DND-41 (cell line): ENCODE measurements around the gene RPS15.

Experiments used
- ATAC-seq: fragments of 200-7000 bp; cut with Tn5 transposase; 3 replicates; pipeline ENCODE4 v1.9.1; 2021; ENCODE audit warnings: low read depth; ENCODE audit not compliant: insufficient read depth
- DNase-seq: peaks from one replicate; pipeline ENCODE4 v3.0.0-alpha.2; 2020
- H2AFZ ChIP-seq: 2 replicates; pipeline ENCODE4 v1.6.0; 2012; ENCODE audit warnings: low read depth, low read length
- H3K27ac ChIP-seq: 2 replicates; pipeline ENCODE4 v1.5.1; 2012; ENCODE audit warnings: low read length, inconsistent platforms
- H3K27me3 ChIP-seq: fragments of 200-600 bp; sonication (generic); 2 replicates; pipeline ENCODE4 v1.6.0; 2012; ENCODE audit warnings: low read length, mild to moderate bottlenecking, inconsistent platforms; ENCODE audit not compliant: insufficient read depth, poor library complexity
- H3K36me3 ChIP-seq: 2 replicates; pipeline ENCODE4 v1.5.1; 2012; ENCODE audit warnings: low read length, inconsistent platforms; ENCODE audit not compliant: insufficient read depth
- H3K4me1 ChIP-seq: 2 replicates; pipeline ENCODE4 v1.5.1; 2012; ENCODE audit warnings: mild to moderate bottlenecking, low read length; ENCODE audit not compliant: insufficient read depth
- H3K4me2 ChIP-seq: 2 replicates; pipeline ENCODE4 v1.6.0; 2012; ENCODE audit warnings: mild to moderate bottlenecking, moderate library complexity, low read length, inconsistent platforms; ENCODE audit not compliant: insufficient read depth
- H3K4me3 ChIP-seq, 2 experiments: fragments of 200-600 bp in 1 of 2; shearing (Covaris generic) in 1 of 2; 2 replicates each; pipeline ENCODE4 v1.5.1; 2012 to 2016; ENCODE audit warnings: inconsistent platforms in 2 of 2, low read length in 2 of 2, mild to moderate bottlenecking in 2 of 2, low read depth in 1 of 2, moderate library complexity in 1 of 2
- H3K79me2 ChIP-seq: 2 replicates; pipeline ENCODE4 v1.6.0; 2012; ENCODE audit warnings: low read length, inconsistent platforms; ENCODE audit not compliant: insufficient read depth
- H3K9ac ChIP-seq: 2 replicates; pipeline ENCODE4 v1.6.0; 2012; ENCODE audit warnings: low read depth, mild to moderate bottlenecking, inconsistent platforms, low read length, moderate library complexity
- H3K9me3 ChIP-seq: 2 replicates; pipeline ENCODE4 v1.5.1; 2012; ENCODE audit warnings: low read length, moderate library complexity, mild to moderate bottlenecking, inconsistent platforms; ENCODE audit not compliant: insufficient read depth, severe bottlenecking
- H4K20me1 ChIP-seq: 2 replicates; pipeline ENCODE4 v1.6.0; 2012; ENCODE audit warnings: low read length; ENCODE audit not compliant: insufficient read depth
- EZH2 ChIP-seq: IDR thresholded peaks from 3 replicates; pipeline ENCODE4 v1.6.1; 2012; ENCODE audit warnings: borderline replicate concordance, low read depth, mild to moderate bottlenecking, moderate library complexity, low read length, inconsistent platforms; ENCODE audit not compliant: severe bottlenecking
- TF ChIP-seq, protein P1 (sequence below): IDR thresholded peaks from 2 replicates; pipeline ENCODE4 v1.5.1; 2012; ENCODE audit warnings: borderline replicate concordance, low read length, moderate library complexity, mild to moderate bottlenecking; ENCODE audit not compliant: poor library complexity, severe bottlenecking; ENCODE audit errors: extremely low read depth

Gene RPS15

DNA sequence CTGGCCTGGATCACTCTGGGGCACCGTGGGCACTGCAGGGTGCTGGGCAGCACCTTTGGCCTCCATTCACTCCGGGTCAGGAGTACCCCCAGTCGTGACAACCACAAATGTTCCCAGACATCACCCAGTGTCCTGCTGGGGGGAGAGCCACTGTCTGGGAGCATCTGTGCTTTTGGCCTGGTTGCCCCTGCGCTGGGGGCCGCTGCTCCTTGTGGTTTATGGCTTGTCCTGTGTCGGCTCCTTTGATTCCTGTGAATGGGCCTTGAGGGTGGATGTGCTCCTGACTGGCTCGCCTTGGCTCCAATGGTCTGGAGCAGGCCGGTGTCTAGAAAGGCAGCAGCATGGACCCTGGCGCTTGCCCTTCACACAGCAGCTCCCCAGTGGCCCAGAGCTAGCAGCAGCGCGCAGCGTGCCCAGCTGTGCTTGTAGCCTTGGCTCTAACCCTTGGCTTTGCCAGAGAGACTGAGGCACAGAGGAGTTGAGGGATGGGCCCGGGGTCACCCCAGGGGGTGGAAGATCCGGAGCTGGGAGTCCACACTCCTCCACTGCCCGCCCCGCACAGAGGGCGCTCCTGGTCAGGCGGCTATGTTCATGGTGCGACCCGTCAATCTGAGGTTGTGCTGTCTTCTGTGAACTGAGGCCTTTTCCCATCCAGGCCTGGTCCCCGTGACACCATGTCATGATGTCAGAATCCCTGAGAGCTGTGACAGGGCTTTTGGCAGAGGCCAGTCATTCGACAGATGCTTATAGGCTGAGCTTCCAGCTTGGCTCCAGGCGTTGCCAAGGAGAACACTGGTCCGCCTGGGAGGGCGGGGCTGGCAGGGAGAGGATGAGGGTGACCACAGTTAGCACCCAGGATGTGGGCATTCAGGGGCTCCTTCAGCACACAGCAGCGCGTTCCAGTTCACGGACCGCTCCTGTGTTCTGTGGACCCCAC is 26.7 kb upstream of the RPS15 start:
- Histone ChIP-seq H3K79me2 (peaks cover 90% of the 10 kb centered on the region), H3K4me2 (peak overlapping the region; percentile 84), H3K36me3 (peaks cover 76% of the 10 kb centered on the region), H3K4me1 (peaks cover 49% of the 10 kb centered on the region), H3K9me3 (no peaks in the 10 kb centered on the region), H4K20me1 (peaks cover 80% of the 10 kb centered on the region), H3K27ac (no peak overlapping the region), H2AFZ (no peak overlapping the region), H3K4me3 (peak overlapping the region in 1 of 2 experiments; percentile 60; a peak in 1 of 4 replicates), H3K9ac (peak overlapping the region; percentile 100; the same call in 1 of the 2 replicates), H3K27me3 (no peaks in the 10 kb centered on the region)
- ATAC-seq (no peak), DNase-seq (peak; percentile 34)
- no peak for TF ChIP-seq EZH2
- TF ChIP-seq, protein P1, sequence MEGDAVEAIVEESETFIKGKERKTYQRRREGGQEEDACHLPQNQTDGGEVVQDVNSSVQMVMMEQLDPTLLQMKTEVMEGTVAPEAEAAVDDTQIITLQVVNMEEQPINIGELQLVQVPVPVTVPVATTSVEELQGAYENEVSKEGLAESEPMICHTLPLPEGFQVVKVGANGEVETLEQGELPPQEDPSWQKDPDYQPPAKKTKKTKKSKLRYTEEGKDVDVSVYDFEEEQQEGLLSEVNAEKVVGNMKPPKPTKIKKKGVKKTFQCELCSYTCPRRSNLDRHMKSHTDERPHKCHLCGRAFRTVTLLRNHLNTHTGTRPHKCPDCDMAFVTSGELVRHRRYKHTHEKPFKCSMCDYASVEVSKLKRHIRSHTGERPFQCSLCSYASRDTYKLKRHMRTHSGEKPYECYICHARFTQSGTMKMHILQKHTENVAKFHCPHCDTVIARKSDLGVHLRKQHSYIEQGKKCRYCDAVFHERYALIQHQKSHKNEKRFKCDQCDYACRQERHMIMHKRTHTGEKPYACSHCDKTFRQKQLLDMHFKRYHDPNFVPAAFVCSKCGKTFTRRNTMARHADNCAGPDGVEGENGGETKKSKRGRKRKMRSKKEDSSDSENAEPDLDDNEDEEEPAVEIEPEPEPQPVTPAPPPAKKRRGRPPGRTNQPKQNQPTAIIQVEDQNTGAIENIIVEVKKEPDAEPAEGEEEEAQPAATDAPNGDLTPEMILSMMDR, result no peak

GRCh38 chr19:1412323-1412923 is 25.8 kb upstream of the RPS15 start:
- H3K27me3 ChIP-seq, result no peaks in the 10 kb centered on the region
- DNase-seq (no peak), ATAC-seq (no peak)
- H3K36me3 ChIP-seq, result peaks cover 85% of the 10 kb centered on the region
- no peak overlapping the region for H2AFZ ChIP-seq
- no peak overlapping the region for H3K27ac ChIP-seq
- H3K9me3 ChIP-seq, result no peaks in the 10 kb centered on the region
- H3K4me2 ChIP-seq, result peak overlapping the region; percentile 84
- H3K79me2 ChIP-seq, result peaks cover 99% of the 10 kb centered on the region
- peaks cover 44% of the 10 kb centered on the region for H3K4me1 ChIP-seq
- no peak for TF ChIP-seq EZH2
- TF ChIP-seq, protein P1, result no peak
- H3K9ac ChIP-seq, result no peak overlapping the region
- H4K20me1 ChIP-seq, result peaks cover 89% of the 10 kb centered on the region
- no peak overlapping the region; a peak in 1 of 4 replicates for H3K4me3 ChIP-seq

DNA sequence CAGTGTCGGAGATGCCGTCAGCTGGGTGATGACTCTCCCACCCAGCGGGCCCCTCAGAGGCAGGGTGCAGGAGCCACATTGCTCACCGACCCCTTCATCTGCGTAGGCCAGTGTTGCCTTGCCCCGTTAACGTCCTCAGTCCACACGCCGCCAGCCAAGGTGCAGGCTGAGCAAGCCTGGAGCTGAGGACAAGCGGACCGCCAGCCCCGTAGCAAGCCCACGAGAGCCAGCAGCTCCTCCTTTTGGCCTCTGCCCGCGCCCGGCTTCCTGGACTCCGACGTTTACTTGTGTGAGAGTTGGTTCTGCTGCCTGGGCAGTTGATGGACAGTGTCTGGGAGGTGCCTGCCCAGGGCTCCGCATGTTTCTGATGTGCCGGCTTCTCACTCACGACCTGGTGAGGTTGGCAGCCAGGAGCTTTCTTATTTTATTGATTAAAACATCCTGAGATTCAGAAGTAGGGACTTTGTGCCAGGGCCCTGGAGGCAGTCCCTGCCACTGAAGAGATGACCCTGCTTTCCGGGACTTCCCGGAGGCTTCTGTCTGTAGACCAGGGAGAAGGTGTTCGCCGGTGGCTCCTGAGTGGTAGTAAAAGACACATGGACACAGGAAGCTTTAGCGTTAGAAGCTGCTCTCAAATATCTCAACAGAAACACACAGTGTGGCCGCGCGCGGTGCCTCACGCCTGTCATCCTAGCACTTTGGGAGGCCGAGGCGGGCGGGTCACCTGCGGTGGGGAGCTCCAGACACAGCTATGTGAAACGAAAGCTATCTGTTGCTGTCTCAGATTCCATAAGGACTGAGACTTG is 25.0 kb upstream of the RPS15 start:
- Histone ChIP-seq H4K20me1 (peaks cover 97% of the 10 kb centered on the region), H3K4me2 (peak overlapping the region; percentile 15), H3K79me2 (peaks cover 100% of the 10 kb centered on the region), H3K4me3 (no peak overlapping the region), H2AFZ (no peak overlapping the region), H3K9me3 (no peaks in the 10 kb centered on the region), H3K4me1 (peaks cover 44% of the 10 kb centered on the region), H3K27ac (no peak overlapping the region), H3K9ac (no peak overlapping the region), H3K36me3 (peaks cover 93% of the 10 kb centered on the region), H3K27me3 (no peaks in the 10 kb centered on the region)
- no peak for DNase-seq
- TF ChIP-seq, protein P1, result no peak
- TF ChIP-seq EZH2, result no peak
- no peak for ATAC-seq
